ENCODE measurements around the gene PSMF1.

GRCh38 chr20:1155342-1155741 is 36.9 kb downstream of the PSMF1 start:
- TF ChIP-seq, protein P1, sequence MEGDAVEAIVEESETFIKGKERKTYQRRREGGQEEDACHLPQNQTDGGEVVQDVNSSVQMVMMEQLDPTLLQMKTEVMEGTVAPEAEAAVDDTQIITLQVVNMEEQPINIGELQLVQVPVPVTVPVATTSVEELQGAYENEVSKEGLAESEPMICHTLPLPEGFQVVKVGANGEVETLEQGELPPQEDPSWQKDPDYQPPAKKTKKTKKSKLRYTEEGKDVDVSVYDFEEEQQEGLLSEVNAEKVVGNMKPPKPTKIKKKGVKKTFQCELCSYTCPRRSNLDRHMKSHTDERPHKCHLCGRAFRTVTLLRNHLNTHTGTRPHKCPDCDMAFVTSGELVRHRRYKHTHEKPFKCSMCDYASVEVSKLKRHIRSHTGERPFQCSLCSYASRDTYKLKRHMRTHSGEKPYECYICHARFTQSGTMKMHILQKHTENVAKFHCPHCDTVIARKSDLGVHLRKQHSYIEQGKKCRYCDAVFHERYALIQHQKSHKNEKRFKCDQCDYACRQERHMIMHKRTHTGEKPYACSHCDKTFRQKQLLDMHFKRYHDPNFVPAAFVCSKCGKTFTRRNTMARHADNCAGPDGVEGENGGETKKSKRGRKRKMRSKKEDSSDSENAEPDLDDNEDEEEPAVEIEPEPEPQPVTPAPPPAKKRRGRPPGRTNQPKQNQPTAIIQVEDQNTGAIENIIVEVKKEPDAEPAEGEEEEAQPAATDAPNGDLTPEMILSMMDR (IDR thresholded peaks at IDR 0.05), result no peak
- TF ChIP-seq POLR2A (IDR thresholded peaks at IDR 0.05), result no peak
